ENCODE results near the gene PASD1. TPM values are rescaled to one million over a fixed set of nuclear protein-coding genes. Genes with fewer than 3 reads are reported as not detected.

Gene PASD1
- total RNA-seq, 4 donors from 2014 or later, result not detected

- Histone ChIP-seq H3K27ac (no peak overlapping the region), H3K4me1 (no peaks in the 10 kb centered on the region), H3K27me3 (no peaks in the 10 kb centered on the region), H3K36me3 (no peaks in the 10 kb centered on the region), H3K4me3 (no peak overlapping the region), H3K9me3 (no peaks in the 10 kb centered on the region)
- intact Hi-C loops (cut with DNase I; ENCODE audit: low total_unique reads), result no loop called here
- TF ChIP-seq POLR2A (IDR thresholded peaks at IDR 0.05) (no peak), CTCF (IDR thresholded peaks at IDR 0.05) (no peak)
- DNase-seq, result no peak
Observed at GRCh38 chrX:151701531-151701930, 138.1 kb downstream of the PASD1 start.

GRCh38 chrX:151702026-151702714 is 138.7 kb downstream of the PASD1 start:
- Histone ChIP-seq H3K36me3 (no peaks in the 10 kb centered on the region), H3K4me3 (no peak overlapping the region), H3K4me1 (no peaks in the 10 kb centered on the region), H3K27me3 (no peaks in the 10 kb centered on the region), H3K9me3 (no peaks in the 10 kb centered on the region), H3K27ac (no peak overlapping the region)
- TF ChIP-seq POLR2A (IDR thresholded peaks at IDR 0.05) (no peak), CTCF (IDR thresholded peaks at IDR 0.05) (no peak)
- no peak for DNase-seq
- intact Hi-C loops (cut with DNase I; ENCODE audit: low total_unique reads), result no loop called here

GRCh38 chrX:151702741-151703340 is 139.4 kb downstream of the PASD1 start:
- intact Hi-C loops (cut with DNase I; ENCODE audit: low total_unique reads), result no loop called here
- Histone ChIP-seq H3K9me3 (no peaks in the 10 kb centered on the region), H3K36me3 (no peaks in the 10 kb centered on the region), H3K4me1 (no peaks in the 10 kb centered on the region), H3K27me3 (no peaks in the 10 kb centered on the region), H3K27ac (no peak overlapping the region), H3K4me3 (no peak overlapping the region)
- no peak for DNase-seq
- TF ChIP-seq POLR2A (IDR thresholded peaks at IDR 0.05) (no peak), CTCF (IDR thresholded peaks at IDR 0.05) (no peak)

GRCh38 chrX:151703487-151703886 is 140.0 kb downstream of the PASD1 start:
- Histone ChIP-seq H3K4me1 (no peaks in the 10 kb centered on the region), H3K4me3 (no peak overlapping the region), H3K9me3 (no peaks in the 10 kb centered on the region), H3K27ac (no peak overlapping the region), H3K27me3 (no peaks in the 10 kb centered on the region), H3K36me3 (no peaks in the 10 kb centered on the region)
- DNase-seq, result peak; percentile 28 to 44
- intact Hi-C loops (cut with DNase I; ENCODE audit: low total_unique reads), result no loop called here
- TF ChIP-seq CTCF (IDR thresholded peaks at IDR 0.05) (no peak), POLR2A (IDR thresholded peaks at IDR 0.05) (no peak)

GRCh38 chrX:151704041-151704663 is 140.7 kb downstream of the PASD1 start:
- H3K36me3 ChIP-seq, result no peaks in the 10 kb centered on the region
- H3K4me3 ChIP-seq, result no peak overlapping the region
- H3K27me3 ChIP-seq, result no peaks in the 10 kb centered on the region
- H3K27ac ChIP-seq, result no peak overlapping the region
- intact Hi-C loops (cut with DNase I; ENCODE audit: low total_unique reads), result no loop called here
- DNase-seq, result no peak
- H3K4me1 ChIP-seq, result no peaks in the 10 kb centered on the region
- H3K9me3 ChIP-seq, result no peaks in the 10 kb centered on the region
- TF ChIP-seq CTCF (IDR thresholded peaks at IDR 0.05) (no peak), POLR2A (IDR thresholded peaks at IDR 0.05) (no peak)
